Measurements from ENCODE around the gene ALOX12B.
"Not testable (repeated sequence)": the region's sequence is repeated elsewhere in the genome, so short reads cannot be mapped to it uniquely, and the experiment has no call there.

ALOX12B gene

GRCh38 chr17:8089728-8090127 lies 2.2 kb upstream of the ALOX12B start:
- DNase-seq = no peak

GRCh38 chr17:8087952-8088230 lies 375 bp upstream of the ALOX12B start:
- no peak for DNase-seq

- DNase-seq = no peak
Observed at GRCh38 chr17:8084250-8084649, 3.3 kb downstream of the ALOX12B start.

GRCh38 chr17:8082292-8082691 lies 5.2 kb downstream of the ALOX12B start:
- no peak for DNase-seq

GRCh38 chr17:8081876-8082275 lies 5.6 kb downstream of the ALOX12B start:
- DNase-seq = no peak

- DNase-seq = no peak
Observed at GRCh38 chr17:8080799-8081219, 6.7 kb downstream of the ALOX12B start.

GRCh38 chr17:8080208-8080798 lies 7.2 kb downstream of the ALOX12B start:
- DNase-seq = peak in 2 of 58 donors; percentile 44 to 45

- DNase-seq = peak in 48 of 58 donors; percentile 7 to 78 (median 42)
Observed at GRCh38 chr17:8079291-8080207, 8.0 kb downstream of the ALOX12B start.

GRCh38 chr17:8077939-8078338 lies 9.6 kb downstream of the ALOX12B start:
- DNase-seq = not testable (repeated sequence)

GRCh38 chr17:8076502-8077266 lies 10.8 kb downstream of the ALOX12B start:
- no peak for DNase-seq

GRCh38 chr17:8075574-8076342 lies 11.8 kb downstream of the ALOX12B start:
- DNase-seq = no peak

GRCh38 chr17:8075081-8075480 lies 12.4 kb downstream of the ALOX12B start:
- no peak for DNase-seq

GRCh38 chr17:8074554-8074953 lies 13.0 kb downstream of the ALOX12B start:
- DNase-seq = no peak

GRCh38 chr17:8073627-8074484 lies 13.7 kb downstream of the ALOX12B start:
- peak in 24 of 58 donors; percentile 7 to 56 (median 20) for DNase-seq

GRCh38 chr17:8072729-8073461 lies 14.6 kb downstream of the ALOX12B start:
- DNase-seq = no peak

GRCh38 chr17:8072341-8072728 lies 15.2 kb downstream of the ALOX12B start:
- DNase-seq = no peak

- DNase-seq = no peak
Observed at GRCh38 chr17:8071496-8071895, 16.0 kb downstream of the ALOX12B start.

- no peak for DNase-seq
Observed at GRCh38 chr17:8069587-8069860, 18.0 kb downstream of the ALOX12B start.

GRCh38 chr17:8068736-8069586 lies 18.6 kb downstream of the ALOX12B start:
- peak in 1 of 58 donors; percentile 7 for DNase-seq
